Stimulated activated CD8-positive, alpha-beta memory T cell treated with anti-CD3 and anti-CD28 coated beads, Interleukin-2, amount 100 ng/mL, for 1 hour (primary cell): Measurements from ENCODE around the gene COPE.
A peak's percentile ranks its signal among the peaks of the same experiment; 100 is the strongest.

Experiments
- DNase-seq, 2 donors: peaks; one replicate each; pipeline ENCODE4 v3.0.0-alpha.2; 2020; ENCODE audit warnings: low read depth in 2 of 2

The COPE gene

GRCh38 chr19:18867751-18868150, 51.4 kb downstream of the COPE start:
- DNase-seq, result no peak

DNA sequence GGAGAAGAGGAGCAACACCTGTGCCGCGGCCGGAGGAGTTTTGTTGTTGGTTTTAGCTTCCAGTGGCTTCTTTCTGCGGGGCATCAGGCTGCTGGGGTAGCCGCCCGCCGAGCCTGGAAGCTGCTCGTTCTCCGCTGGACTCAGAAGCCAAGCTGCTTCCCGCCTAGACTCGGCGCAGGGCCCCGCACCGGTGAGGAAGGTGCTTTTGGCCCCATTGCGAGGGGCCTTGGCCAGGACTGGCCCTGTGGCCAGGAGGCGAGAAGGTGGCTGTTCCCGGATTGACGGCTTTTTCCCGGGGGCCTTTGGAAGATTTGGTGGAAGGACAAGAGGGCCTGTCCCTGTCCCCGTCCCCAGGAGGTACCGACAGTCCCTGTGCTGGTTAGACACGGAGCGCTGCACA, 52.0 kb downstream of the COPE start:
- DNase-seq, result no peak

GRCh38 chr19:18866800-18867123, 52.4 kb downstream of the COPE start:
- no peak for DNase-seq

DNA sequence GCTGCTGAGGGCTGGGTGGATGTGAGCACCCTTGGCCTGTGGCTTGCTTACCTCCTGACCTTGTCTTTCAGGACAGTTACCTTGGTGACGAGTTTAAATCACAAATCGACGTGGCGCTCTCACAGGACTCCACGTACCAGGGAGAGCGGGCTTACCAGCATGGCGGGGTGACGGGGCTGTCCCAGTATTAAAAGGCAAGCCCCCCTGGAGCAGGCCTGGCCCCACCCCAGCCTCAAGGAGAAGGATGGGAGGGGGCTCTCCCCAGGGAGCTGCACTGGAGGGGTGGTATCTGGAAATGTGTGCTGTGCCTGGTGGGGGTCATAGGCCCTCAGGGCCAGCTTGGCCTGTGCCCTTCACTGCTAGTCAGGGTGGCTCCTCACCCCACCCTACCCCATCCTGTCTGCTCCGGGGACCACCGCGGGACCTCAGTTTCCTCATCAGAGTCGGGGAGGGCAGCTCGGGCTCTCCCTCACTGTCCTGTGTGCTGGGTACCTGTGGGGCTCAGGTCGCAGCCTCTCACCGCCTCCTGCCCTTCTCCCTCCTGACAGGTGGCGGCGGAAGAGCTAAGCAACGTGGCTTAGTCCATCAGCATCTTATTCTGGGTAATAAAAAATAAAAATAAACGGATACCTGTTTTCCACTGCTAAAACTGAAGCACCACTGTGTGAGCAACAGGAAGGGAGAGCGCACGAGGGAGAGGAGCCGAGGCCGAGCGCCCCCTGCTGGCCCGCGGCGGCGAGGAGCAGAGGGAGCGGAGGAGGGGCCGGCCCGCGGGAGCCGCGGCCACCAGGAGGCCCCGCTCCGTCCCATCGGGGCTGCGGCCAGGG, 53.0 kb downstream of the COPE start:
- peak; percentile 14 to 37 for DNase-seq

DNA sequence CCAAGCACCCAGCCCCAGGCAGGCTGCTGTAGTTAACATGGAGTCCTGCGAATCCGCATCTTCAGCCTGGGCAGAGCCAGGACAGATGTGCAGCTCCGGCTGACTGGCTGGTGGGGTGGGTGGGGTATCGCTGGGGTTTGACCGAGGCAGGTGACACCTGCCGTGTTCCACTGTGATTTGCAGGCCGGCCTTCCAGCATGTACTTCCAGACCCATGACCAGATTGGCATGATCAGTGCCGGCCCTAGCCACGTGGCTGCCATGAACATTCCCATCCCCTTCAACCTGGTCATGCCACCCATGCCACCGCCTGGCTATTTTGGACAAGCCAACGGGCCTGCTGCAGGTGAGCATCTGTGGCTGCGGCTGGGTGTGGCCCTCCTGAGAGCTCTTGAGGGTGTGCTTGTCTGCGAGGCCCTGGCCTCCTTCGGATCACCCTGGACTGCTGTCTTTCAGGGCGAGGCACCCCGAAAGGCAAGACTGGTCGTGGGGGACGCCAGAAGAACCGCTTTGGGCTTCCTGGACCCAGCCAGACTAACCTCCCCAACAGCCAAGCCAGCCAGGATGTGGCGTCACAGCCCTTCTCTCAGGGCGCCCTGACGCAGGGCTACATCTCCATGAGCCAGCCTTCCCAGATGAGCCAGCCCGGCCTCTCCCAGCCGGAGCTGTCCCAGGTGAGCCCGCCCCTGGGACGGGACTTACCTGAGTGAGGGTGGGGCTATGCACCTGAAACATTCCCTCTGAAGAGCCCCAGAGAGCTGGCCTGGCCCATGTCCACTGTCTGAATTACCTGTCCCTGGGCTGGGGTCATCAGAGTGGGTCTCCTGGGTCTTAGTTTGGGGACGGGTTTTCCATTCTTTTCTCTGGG, 53.8 kb downstream of the COPE start:
- DNase-seq, result no peak

GRCh38 chr19:18863843-18864362, 55.3 kb downstream of the COPE start:
- DNase-seq, result no peak

DNA sequence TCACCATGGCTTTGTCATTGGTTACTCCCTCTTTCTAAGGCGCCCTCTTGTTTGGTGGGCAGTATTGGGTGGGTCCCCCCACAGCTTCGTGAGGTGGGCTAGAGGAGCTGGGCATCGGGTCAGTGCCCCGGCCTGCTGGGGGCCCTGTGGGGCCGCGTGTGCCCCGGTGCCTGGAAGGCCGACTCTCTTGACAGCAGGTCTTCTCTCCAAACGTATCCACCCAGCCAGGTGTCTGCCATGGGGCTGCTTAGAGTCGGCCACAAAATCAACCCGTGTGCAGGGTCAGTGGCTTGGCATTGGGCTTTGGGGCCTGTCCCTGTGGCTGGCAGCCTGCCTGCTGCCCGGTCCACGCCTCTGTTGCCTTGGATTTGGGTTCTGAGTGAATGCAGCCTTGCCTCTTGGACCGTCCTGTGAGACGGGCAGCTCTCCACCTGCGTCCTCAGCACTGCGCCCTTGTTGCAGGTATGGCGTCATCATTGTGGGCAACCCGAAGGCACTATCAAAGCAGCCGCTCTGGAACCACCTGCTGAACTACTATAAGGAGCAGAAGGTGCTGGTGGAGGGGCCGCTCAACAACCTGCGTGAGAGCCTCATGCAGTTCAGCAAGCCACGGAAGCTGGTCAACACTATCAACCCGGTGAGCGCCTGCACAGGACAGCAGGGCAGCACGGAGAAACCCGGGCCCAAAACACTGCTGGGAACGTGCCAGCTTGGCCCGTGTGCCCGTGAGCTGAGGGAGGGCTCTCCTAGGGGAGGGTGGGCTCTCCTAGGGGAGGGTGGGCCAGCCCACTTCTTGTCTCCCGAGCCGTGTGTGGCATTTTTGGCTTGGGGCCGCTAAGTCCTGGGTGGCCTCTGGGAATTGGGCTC, 56.0 kb downstream of the COPE start:
- no peak for DNase-seq

DNA sequence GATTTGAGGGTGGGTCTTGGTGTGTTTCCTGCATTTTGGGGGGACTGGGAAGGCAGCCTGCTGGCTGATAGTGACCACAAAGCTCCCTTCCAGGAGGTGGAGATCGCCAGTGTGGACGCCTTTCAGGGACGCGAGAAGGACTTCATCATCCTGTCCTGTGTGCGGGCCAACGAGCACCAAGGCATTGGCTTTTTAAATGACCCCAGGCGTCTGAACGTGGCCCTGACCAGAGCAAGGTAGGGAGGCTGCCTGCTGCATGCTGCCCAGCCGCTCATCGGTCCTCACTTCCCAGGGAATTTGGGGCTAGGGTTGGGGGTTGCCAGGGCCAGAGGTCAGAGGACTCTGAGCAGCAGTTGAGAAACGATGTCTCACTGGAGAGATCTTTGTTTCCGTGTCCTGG, 57.3 kb downstream of the COPE start:
- DNase-seq, result no peak

GRCh38 chr19:18861235-18861634, 58.0 kb downstream of the COPE start:
- no peak for DNase-seq

DNA sequence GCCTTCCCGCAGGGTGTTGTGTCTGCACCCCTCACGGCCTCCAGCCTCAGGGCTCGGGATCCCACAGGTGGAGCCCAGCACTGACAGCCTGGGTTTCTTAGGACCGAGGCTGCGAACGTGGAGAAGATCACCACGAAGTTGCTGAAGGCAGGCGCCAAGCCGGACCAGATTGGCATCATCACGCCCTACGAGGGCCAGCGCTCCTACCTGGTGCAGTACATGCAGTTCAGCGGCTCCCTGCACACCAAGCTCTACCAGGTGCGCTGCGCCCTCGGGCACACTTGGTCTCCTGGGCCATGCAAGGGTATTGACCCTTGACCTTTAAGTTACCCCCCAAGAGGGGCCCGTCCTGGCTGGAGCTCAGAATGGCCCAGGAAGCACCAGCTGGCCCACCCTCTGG, 58.5 kb downstream of the COPE start:
- DNase-seq, result no peak

GRCh38 chr19:18860302-18860700, 58.9 kb downstream of the COPE start:
- no peak for DNase-seq

DNA sequence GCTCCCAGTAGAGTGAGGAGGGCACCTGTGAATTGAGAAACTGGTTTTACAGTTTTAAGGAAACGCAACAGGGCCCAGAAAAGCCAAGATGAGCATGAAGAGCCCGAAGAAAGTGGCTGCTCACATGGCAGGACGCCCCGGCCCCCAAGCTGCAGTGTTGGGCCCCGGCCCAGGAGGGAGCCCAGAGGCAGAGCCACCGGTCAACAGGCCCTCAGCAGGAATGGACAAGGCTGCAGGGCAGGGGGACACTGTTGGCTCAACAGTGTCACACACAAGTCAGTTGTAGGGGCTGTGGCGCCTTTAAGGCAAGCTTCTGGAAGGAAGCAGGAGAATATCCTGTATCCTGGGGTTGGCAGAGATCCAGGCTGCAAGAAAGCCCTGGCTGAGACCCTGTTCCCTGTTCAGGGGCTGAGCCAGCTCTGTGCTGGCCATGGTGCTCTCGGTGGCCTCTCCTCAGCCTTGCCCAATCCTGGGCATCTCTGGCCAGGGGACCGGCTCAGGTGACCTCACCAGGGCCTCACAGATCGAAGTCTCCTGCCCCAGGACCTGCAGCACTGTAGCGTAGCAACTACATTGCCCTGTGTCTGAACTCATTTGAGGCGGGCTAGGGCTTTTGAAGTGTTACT, 59.4 kb downstream of the COPE start:
- DNase-seq, result no peak

DNA sequence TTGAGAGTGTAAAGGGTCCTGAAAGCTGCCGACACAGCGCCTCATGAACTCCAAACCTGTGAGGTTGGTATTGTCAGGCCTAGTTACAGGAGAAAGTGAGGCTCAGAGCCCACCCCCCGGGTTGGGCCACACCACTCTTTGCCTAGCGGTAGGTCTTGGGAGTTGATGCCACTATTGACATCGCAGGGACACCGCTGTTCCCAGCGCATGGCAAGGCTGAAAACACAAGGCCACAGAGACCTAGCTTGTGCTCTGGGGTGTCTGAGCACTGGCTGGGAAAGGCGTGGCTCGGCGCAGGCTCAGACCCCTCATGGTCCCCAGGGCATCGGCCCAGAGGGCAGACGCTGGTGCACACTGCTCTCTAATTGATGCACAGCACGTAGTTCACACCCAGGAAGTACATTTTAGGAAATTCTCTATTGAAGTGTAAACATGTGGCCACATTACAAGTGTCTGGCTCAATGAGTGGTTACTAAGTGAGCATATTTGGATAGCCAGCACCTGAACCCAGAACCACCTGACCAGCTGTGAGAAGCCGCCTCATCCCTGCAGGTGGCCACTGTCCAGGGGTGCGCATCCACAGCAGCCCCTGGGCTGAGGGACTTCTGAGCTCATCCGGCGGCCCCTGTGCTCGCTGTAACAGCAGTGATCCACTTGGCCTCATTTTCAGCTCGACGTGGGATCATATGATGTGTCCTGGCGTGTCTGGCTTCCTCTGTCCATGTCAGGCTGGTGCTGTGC, 60.1 kb downstream of the COPE start:
- no peak for DNase-seq

- no peak for DNase-seq
Measured at GRCh38 chr19:18857223-18857622, 62.0 kb downstream of the COPE start.

DNA sequence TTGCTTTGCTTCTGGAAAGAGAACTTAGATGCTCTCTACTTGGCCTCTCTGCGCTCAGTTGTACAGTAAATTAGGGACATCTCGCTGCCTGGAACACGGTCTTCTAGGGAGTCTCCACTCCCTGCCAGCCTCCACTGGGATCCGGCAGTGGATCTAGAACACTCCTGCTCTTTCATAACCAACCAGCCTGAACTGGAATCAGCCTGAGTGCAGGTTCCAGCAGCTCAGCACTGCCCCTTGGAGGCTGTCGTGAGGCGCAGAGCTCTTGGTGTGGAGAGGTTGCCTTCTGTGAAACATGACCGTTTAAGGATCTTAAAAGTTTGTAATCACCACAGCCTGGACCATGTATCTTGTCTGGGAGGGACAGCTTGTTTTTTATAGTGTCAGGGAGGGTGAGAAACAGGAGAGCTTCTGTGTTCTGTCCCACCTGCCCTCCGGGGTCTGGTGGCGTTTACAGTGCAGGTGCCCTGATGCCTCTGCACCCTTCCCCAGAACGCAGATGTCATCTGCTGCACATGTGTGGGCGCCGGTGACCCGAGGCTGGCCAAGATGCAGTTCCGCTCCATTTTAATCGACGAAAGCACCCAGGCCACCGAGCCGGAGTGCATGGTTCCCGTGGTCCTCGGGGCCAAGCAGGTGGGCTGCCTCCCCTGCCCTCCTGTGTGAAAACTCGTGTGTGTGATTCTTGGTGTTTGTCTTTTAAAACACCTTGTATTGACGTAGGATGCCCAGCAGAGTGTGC, 62.6 kb downstream of the COPE start:
- no peak for DNase-seq

DNA sequence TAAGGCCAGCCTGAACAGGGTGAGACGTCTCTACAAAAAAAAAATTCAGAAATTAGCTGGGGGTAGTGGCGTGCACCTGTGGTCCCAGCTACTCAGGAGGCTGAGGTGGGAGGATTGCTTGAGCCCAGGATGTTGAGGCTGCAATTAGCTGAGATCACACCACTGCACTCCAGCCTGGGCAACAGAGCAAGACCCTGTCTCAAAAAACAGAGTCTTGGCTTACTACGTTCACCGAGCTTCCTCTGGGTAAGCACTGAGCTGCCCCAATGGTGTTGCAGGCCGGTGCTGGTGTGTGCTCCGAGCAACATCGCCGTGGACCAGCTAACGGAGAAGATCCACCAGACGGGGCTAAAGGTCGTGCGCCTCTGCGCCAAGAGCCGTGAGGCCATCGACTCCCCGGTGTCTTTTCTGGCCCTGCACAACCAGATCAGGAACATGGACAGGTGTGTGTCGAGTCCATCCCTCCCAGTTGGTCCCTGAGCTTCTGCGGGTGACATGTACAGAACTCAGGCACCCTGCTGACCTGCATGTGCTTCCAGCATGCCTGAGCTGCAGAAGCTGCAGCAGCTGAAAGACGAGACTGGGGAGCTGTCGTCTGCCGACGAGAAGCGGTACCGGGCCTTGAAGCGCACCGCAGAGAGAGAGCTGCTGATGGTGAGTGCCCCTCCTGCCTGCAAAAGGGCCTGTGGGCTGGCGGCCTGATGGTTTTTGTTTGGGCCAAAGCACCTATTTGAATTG, 63.4 kb downstream of the COPE start:
- DNase-seq, result no peak

DNA sequence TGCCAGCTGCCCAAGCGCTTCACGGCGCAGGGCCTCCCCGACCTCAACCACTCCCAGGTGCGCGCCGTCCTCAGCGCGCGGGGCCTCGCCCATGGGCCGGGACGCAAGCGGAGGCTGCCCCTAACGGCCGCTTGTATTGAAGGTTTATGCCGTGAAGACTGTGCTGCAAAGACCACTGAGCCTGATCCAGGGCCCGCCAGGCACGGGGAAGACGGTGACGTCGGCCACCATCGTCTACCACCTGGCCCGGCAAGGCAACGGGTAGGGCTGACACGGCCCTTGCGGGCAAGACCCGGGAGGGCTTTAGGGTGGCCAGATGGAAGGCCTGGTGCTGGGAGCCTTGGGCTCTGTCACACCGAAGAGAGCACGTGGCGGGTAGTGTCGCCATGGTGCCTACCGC, 64.2 kb downstream of the COPE start:
- no peak for DNase-seq

DNA sequence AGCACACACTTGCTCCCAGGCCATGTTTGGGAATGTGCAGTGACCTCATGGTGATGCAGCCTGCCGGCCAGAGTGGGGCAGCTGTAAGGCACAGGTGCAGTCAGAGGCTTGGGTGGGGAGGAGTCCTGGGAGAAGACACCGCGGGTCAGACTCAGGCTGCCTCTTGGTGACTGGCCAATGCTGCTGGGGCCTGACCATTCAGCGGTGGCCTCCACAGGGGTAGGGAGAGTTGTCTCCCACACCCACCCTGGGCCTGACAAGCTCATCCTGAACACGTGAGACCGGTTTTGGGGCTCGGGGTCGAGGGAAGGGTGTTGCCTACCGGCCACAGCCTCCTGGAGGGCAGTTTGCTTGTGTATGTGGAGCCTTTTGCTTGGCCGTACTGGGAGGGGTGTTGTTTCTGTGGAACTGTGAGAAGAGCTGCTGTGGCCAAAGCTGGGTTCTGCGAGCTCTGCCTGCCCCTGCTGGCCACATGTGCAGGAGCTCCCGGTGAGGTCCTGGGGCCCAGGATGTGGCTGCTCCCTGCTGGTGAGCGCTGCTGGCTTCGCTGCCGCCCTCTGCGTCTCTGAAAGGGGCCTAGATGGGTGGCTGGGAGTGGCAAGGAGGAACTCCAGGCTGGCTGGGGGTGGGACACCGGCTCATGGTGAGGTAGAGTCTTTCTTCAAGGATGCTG, 65.3 kb downstream of the COPE start:
- DNase-seq, result no peak

DNA sequence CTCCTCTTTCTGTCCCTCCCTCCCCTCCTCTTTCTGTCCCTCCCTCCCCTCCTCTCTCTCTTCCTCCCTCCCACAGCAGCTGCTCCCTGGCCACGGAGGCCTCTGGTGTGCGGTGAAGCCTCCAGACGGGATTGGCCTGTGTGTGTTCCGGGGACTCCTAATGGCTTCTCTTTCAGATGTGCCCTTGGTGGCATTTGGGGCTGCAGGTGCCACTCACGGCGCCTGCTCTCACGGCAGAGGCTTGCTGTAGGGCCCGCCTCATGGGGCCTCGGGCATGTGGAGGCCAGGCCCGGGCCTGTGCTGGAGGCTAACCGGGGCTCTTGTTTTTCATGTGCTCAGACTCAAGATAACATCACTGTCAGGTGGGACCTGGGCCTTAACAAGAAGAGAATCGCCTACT, 66.5 kb downstream of the COPE start:
- no peak for DNase-seq
